WTC11 (cell line): Measurements from ENCODE around the gene GALNT3.

Experiments
- JUN ChIP-seq: sonication (generic); formaldehyde crosslinking; IDR thresholded peaks from 2 replicates; pipeline ENCODE4 v1.8.0; 2023; ENCODE audit warnings: mild to moderate bottlenecking, missing genetic modification reagents
- TEAD4 ChIP-seq: sonication (generic); formaldehyde crosslinking; IDR thresholded peaks from 2 replicates; pipeline ENCODE4 v1.8.0; 2022; ENCODE audit warnings: mild to moderate bottlenecking, missing genetic modification reagents
- TF ChIP-seq, protein P1 (sequence below): sonication (generic); formaldehyde crosslinking; IDR thresholded peaks from 2 replicates; pipeline ENCODE4 v1.8.0; 2022; ENCODE audit warnings: mild to moderate bottlenecking, missing genetic modification reagents
- TF ChIP-seq, protein P2 (sequence below): fragments of 200-600 bp; IDR thresholded peaks from 2 replicates; pipeline ENCODE4 v1.8.0; 2022; ENCODE audit warnings: antibody characterized with exemption

DNA sequence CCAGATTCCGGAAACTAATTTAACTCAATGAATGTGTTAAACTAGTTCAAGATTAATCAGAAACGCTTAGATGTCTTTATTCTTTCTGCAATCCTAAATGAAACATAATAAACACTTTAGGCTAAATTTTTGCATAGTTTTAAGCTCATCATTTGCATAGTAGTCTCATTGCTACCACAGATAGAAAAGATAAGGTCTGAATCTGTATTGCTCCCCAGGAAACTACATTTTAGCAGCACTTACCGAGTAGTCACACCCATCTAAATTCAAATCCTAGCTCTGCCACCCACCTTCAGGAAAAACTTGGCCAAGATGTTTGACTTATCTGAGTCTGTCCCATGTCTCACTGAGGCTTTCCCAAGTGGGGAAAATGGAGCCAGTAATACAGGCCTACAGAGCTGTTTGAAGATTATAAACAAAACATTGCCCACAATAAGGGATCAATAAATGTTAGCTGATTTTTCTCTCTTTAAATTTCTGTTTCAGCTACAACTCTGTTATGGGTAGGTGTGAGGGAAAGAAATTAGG lies 87.0 kb downstream of the GALNT3 start:
- TF ChIP-seq JUN (CRISPR knock-in tag): no peak
- TF ChIP-seq, protein P1, sequence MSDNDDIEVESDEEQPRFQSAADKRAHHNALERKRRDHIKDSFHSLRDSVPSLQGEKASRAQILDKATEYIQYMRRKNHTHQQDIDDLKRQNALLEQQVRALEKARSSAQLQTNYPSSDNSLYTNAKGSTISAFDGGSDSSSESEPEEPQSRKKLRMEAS (CRISPR knock-in tag): no peak
- TF ChIP-seq TEAD4 (CRISPR knock-in tag): no peak
- TF ChIP-seq, protein P2, sequence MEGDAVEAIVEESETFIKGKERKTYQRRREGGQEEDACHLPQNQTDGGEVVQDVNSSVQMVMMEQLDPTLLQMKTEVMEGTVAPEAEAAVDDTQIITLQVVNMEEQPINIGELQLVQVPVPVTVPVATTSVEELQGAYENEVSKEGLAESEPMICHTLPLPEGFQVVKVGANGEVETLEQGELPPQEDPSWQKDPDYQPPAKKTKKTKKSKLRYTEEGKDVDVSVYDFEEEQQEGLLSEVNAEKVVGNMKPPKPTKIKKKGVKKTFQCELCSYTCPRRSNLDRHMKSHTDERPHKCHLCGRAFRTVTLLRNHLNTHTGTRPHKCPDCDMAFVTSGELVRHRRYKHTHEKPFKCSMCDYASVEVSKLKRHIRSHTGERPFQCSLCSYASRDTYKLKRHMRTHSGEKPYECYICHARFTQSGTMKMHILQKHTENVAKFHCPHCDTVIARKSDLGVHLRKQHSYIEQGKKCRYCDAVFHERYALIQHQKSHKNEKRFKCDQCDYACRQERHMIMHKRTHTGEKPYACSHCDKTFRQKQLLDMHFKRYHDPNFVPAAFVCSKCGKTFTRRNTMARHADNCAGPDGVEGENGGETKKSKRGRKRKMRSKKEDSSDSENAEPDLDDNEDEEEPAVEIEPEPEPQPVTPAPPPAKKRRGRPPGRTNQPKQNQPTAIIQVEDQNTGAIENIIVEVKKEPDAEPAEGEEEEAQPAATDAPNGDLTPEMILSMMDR: no peak
